H9 (cell line): ENCODE results near the gene HYAL3. TPM values are rescaled to one million over a fixed set of nuclear protein-coding genes. Genes with fewer than 3 reads are reported as not detected.

Experiments used
- DNase-seq: peaks from one replicate; pipeline ENCODE4 v3.0.0-alpha.2; 2017
- H2AFZ ChIP-seq: one replicate; pipeline ENCODE4 v1.6.1; 2013; ENCODE audit warnings: mild to moderate bottlenecking, low read length, control low read depth, moderate library complexity
- H2AK5ac ChIP-seq: 2 replicates; pipeline ENCODE4 v1.6.1; 2013; ENCODE audit warnings: low read length, control low read depth, mixed read lengths; ENCODE audit not compliant: insufficient read length
- H2BK120ac ChIP-seq: one replicate; pipeline ENCODE4 v1.6.1; 2013; ENCODE audit warnings: low read depth, mild to moderate bottlenecking, low read length, control low read depth, inconsistent platforms; ENCODE audit not compliant: poor library complexity, severe bottlenecking
- H2BK12ac ChIP-seq: 2 replicates; pipeline ENCODE4 v1.6.1; 2013; ENCODE audit warnings: low read length, control low read depth, mixed read lengths, low read depth; ENCODE audit not compliant: insufficient read length
- H2BK15ac ChIP-seq: 2 replicates; pipeline ENCODE4 v1.6.1; 2013; ENCODE audit warnings: low read depth, low read length, control low read depth
- H2BK20ac ChIP-seq: one replicate; pipeline ENCODE4 v1.6.1; 2013; ENCODE audit warnings: low read depth, mild to moderate bottlenecking, low read length, control low read depth, inconsistent platforms; ENCODE audit not compliant: poor library complexity, severe bottlenecking
- H2BK5ac ChIP-seq: 2 replicates; pipeline ENCODE4 v1.6.1; 2013; ENCODE audit warnings: low read length, control low read depth, mixed read lengths; ENCODE audit not compliant: insufficient read length
- H3K14ac ChIP-seq: 2 replicates; pipeline ENCODE4 v1.6.1; 2013; ENCODE audit warnings: low read length, control low read depth; ENCODE audit not compliant: insufficient read depth
- H3K18ac ChIP-seq: 2 replicates; pipeline ENCODE4 v1.6.1; 2013; ENCODE audit warnings: low read depth, mild to moderate bottlenecking, mixed read lengths, low read length, control low read depth; ENCODE audit not compliant: insufficient read length
- H3K23ac ChIP-seq: 2 replicates; pipeline ENCODE4 v1.6.1; 2013; ENCODE audit warnings: low read length, control low read depth, mixed read lengths, low read depth; ENCODE audit not compliant: insufficient read length
- H3K23me2 ChIP-seq: 2 replicates; pipeline ENCODE4 v1.6.1; 2013; ENCODE audit warnings: low read depth, mild to moderate bottlenecking, mixed read lengths, low read length, control low read depth; ENCODE audit not compliant: insufficient read length, poor library complexity, severe bottlenecking
- H3K27ac ChIP-seq: 2 replicates; pipeline ENCODE4 v1.5.1; 2013; ENCODE audit warnings: low read length, control low read depth, mixed read lengths, low read depth; ENCODE audit not compliant: insufficient read length
- H3K27me3 ChIP-seq: 2 replicates; pipeline ENCODE4 v1.6.1; 2013; ENCODE audit warnings: low read length, control low read depth, inconsistent platforms; ENCODE audit not compliant: insufficient read depth
- H3K4ac ChIP-seq: 2 replicates; pipeline ENCODE4 v1.6.1; 2013; ENCODE audit warnings: low read depth, mild to moderate bottlenecking, control low read depth, inconsistent platforms, low read length, moderate library complexity
- H3K4me1 ChIP-seq: 2 replicates; pipeline ENCODE4 v1.6.1; 2013; ENCODE audit warnings: low read length, control low read depth, inconsistent platforms; ENCODE audit not compliant: insufficient read depth
- H3K4me2 ChIP-seq: 2 replicates; pipeline ENCODE4 v1.6.1; 2013; ENCODE audit warnings: low read length, control low read depth, mixed read lengths; ENCODE audit not compliant: insufficient read length, insufficient read depth
- H3K56ac ChIP-seq: 2 replicates; pipeline ENCODE4 v1.6.1; 2013; ENCODE audit warnings: low read depth, mild to moderate bottlenecking, mixed read lengths, low read length, control low read depth; ENCODE audit not compliant: insufficient read length
- H3K79me1 ChIP-seq: 2 replicates; pipeline ENCODE4 v1.6.1; 2013; ENCODE audit warnings: low read depth, mild to moderate bottlenecking, moderate library complexity, low read length, control low read depth, inconsistent platforms; ENCODE audit not compliant: insufficient read depth, poor library complexity, severe bottlenecking
- H3K79me2 ChIP-seq: 2 replicates; pipeline ENCODE4 v1.6.1; 2013; ENCODE audit warnings: low read length, control low read depth, inconsistent platforms; ENCODE audit not compliant: insufficient read depth
- H3K9ac ChIP-seq: 2 replicates; pipeline ENCODE4 v1.6.1; 2013; ENCODE audit warnings: low read length, control low read depth, mixed read lengths; ENCODE audit not compliant: insufficient read length; ENCODE audit errors: extremely low read depth
- H3K9me3 ChIP-seq: one replicate; pipeline ENCODE4 v1.6.1; 2013; ENCODE audit warnings: low read depth, low read length, inconsistent platforms; ENCODE audit not compliant: control insufficient read depth
- H3T11ph ChIP-seq: one replicate; pipeline ENCODE4 v1.6.1; 2013; ENCODE audit warnings: mild to moderate bottlenecking, low read length, control low read depth, inconsistent platforms
- H4K20me1 ChIP-seq: one replicate; pipeline ENCODE4 v1.6.1; 2013; ENCODE audit not compliant: control insufficient read depth, insufficient read length, insufficient read depth
- H4K5ac ChIP-seq: 2 replicates; pipeline ENCODE4 v1.6.1; 2013; ENCODE audit warnings: low read depth, mild to moderate bottlenecking, mixed read lengths, low read length, control low read depth; ENCODE audit not compliant: insufficient read length
- H4K8ac ChIP-seq: replicated peaks from 2 replicates; pipeline ENCODE4 v1.6.1; 2013; ENCODE audit warnings: low read length, control low read depth, mixed read lengths, low read depth; ENCODE audit not compliant: insufficient read length
- H4K91ac ChIP-seq: 2 replicates; pipeline ENCODE4 v1.6.1; 2013; ENCODE audit warnings: low read depth, mild to moderate bottlenecking, moderate library complexity, mixed read lengths, low read length, control low read depth; ENCODE audit not compliant: insufficient read length
- H3K27ac Mint-ChIP-seq, 3 experiments: 2 replicates in 2 of 3; 3 replicates in 1 of 3; pipeline ENCODE4 v1.8.0; 2020 to 2021; ENCODE audit warnings: mixed read lengths in 3 of 3, mild to moderate bottlenecking in 1 of 3, moderate library complexity in 1 of 3
- H3K27me3 Mint-ChIP-seq: 2 replicates; pipeline ENCODE4 v1.8.0; 2021; ENCODE audit warnings: low read depth, mild to moderate bottlenecking, moderate library complexity, mixed read lengths
- H3K36me3 Mint-ChIP-seq, 3 experiments: 2 replicates in 2 of 3; 3 replicates in 1 of 3; pipeline ENCODE4 v1.8.0; 2020 to 2021; ENCODE audit warnings: low read depth in 3 of 3, mixed read lengths in 3 of 3; ENCODE audit not compliant: insufficient read depth in 1 of 3
- H3K4me1 Mint-ChIP-seq, 2 experiments: 2 replicates each; pipeline ENCODE4 v1.8.0; 2020; ENCODE audit warnings: mixed read lengths in 2 of 2
- H3K4me3 Mint-ChIP-seq, 2 experiments: 2 replicates in 1 of 2; 3 replicates in 1 of 2; pipeline ENCODE4 v1.8.0; 2020 to 2021; ENCODE audit warnings: mild to moderate bottlenecking in 2 of 2, mixed read lengths in 2 of 2, moderate library complexity in 1 of 2
- H3K9me3 Mint-ChIP-seq, 2 experiments: 2 replicates in 1 of 2; 3 replicates in 1 of 2; pipeline ENCODE4 v1.8.0; 2020; ENCODE audit warnings: mild to moderate bottlenecking in 2 of 2, mixed read lengths in 2 of 2, moderate library complexity in 1 of 2
- WGBS: extraction: QIAGEN DNeasy Blood & Tissue Kit; methylation state at CpG from one replicate; pipeline ENCODE4 v1.1.7; 2013; ENCODE audit warnings: missing lambda C conversion rate, low lambda C conversion rate, mixed read lengths; ENCODE audit not compliant: insufficient read length; ENCODE audit errors: extremely low coverage; 5-methylcytosine and 5-hydroxymethylcytosine counted together
- total RNA-seq: library from RNA; stranded (reverse); gene quantifications from 2 replicates; pipeline ENCODE4 v1.2.1, GENCODE V29; 2021
- TF ChIP-seq, protein P1 (sequence below): fragments of 200-600 bp; sonication (generic); conservative IDR thresholded peaks from 3 replicates; pipeline ENCODE4 v1.8.0; 2021; ENCODE audit warnings: antibody characterized with exemption, mild to moderate bottlenecking

The HYAL3 gene
- total RNA-seq, 1 experiment from 2014 or later: 3.1 TPM

DNA sequence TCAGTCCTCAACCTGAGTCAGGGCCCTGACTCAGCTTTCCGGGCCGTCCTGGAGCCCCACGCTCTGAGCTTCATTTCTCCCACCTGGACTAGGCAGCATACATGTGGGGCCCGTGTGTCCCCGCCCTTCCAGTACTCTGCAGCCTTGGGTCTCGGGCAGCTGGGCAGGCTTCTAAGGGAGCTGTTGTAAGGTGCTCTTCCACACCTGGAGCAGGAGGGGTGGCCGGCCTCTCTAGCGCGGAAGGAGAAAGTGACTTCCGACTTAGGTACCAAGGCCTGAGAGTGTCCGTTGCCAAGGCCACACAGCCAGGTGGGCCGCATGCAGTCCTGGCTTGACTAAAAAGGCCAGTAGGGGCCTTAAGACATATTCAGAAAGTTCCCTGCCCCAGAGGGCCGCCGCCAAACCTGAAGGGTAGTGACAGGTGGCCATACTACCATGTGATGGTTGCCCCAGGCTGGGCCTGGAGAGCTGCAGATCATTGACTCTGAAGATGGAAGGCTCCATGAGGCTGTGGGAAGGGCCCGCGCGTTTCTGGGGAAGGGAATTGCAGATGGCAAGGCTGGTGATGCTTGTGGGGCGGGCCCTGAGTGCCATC is 39.7 kb downstream of the HYAL3 start:
- H3K18ac ChIP-seq: no peak overlapping the region
- no peak overlapping the region for H3T11ph ChIP-seq
- WGBS: no CpG with 5 or more reads among the region's 18 CpGs
- no peak overlapping the region for H2BK20ac ChIP-seq
- no peak overlapping the region for H2BK12ac ChIP-seq
- TF ChIP-seq, protein P1, sequence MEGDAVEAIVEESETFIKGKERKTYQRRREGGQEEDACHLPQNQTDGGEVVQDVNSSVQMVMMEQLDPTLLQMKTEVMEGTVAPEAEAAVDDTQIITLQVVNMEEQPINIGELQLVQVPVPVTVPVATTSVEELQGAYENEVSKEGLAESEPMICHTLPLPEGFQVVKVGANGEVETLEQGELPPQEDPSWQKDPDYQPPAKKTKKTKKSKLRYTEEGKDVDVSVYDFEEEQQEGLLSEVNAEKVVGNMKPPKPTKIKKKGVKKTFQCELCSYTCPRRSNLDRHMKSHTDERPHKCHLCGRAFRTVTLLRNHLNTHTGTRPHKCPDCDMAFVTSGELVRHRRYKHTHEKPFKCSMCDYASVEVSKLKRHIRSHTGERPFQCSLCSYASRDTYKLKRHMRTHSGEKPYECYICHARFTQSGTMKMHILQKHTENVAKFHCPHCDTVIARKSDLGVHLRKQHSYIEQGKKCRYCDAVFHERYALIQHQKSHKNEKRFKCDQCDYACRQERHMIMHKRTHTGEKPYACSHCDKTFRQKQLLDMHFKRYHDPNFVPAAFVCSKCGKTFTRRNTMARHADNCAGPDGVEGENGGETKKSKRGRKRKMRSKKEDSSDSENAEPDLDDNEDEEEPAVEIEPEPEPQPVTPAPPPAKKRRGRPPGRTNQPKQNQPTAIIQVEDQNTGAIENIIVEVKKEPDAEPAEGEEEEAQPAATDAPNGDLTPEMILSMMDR: no peak
- H3K36me3 Mint-ChIP-seq: peaks cover 14 to 36% (median 29%) of the 10 kb centered on the region in 3 experiments; a peak in 6 of 7 replicates
- peaks cover 2% of the 10 kb centered on the region for H4K20me1 ChIP-seq
- H2BK15ac ChIP-seq: no peak overlapping the region
- H3K4me3 Mint-ChIP-seq: peak overlapping the region in 1 of 2 experiments; percentile 74; a peak in 3 of 5 replicates
- no peak overlapping the region for H4K5ac ChIP-seq
- H3K27ac Mint-ChIP-seq: peak overlapping the region; percentile 73 to 82 (median 74); a peak in 4 of 7 replicates
- no peaks in the 10 kb centered on the region for H3K9me3 Mint-ChIP-seq
- H3K4ac ChIP-seq: no peak overlapping the region
- H3K9ac ChIP-seq: no peak overlapping the region
- H3K4me1 ChIP-seq: peaks cover 3% of the 10 kb centered on the region; the same call in 1 of the 2 replicates
- H2AK5ac ChIP-seq: no peak overlapping the region
- no peaks in the 10 kb centered on the region for H3K79me1 ChIP-seq
- H3K9me3 ChIP-seq: no peaks in the 10 kb centered on the region
- H4K8ac ChIP-seq: no peak overlapping the region
- DNase-seq: no peak
- H3K27me3 ChIP-seq: no peaks in the 10 kb centered on the region
- H3K23ac ChIP-seq: no peak overlapping the region
- H3K4me2 ChIP-seq: no peak overlapping the region
- H3K79me2 ChIP-seq: no peaks in the 10 kb centered on the region
- H3K27ac ChIP-seq: no peak overlapping the region
- no peak overlapping the region for H2BK120ac ChIP-seq
- no peak overlapping the region for H2BK5ac ChIP-seq
- peaks cover 24 to 49% of the 10 kb centered on the region in 2 experiments for H3K4me1 Mint-ChIP-seq
- H3K23me2 ChIP-seq: no peaks in the 10 kb centered on the region
- H3K56ac ChIP-seq: no peak overlapping the region
- no peak overlapping the region for H4K91ac ChIP-seq
- H3K27me3 Mint-ChIP-seq: peaks cover 1% of the 10 kb centered on the region; the same call in 1 of the 2 replicates
- no peak overlapping the region for H2AFZ ChIP-seq
- H3K14ac ChIP-seq: no peak overlapping the region
